H9 (cell line): ENCODE results near the gene TMEM14C. TPM values are rescaled to one million over a fixed set of nuclear protein-coding genes. Genes with fewer than 3 reads are reported as not detected.

Experiments used
- DNase-seq: peaks from one replicate; pipeline ENCODE4 v3.0.0-alpha.2; 2017
- H2AFZ ChIP-seq: one replicate; pipeline ENCODE4 v1.6.1; 2013; ENCODE audit warnings: mild to moderate bottlenecking, low read length, control low read depth, moderate library complexity
- H2AK5ac ChIP-seq: 2 replicates; pipeline ENCODE4 v1.6.1; 2013; ENCODE audit warnings: low read length, control low read depth, mixed read lengths; ENCODE audit not compliant: insufficient read length
- H2BK120ac ChIP-seq: one replicate; pipeline ENCODE4 v1.6.1; 2013; ENCODE audit warnings: low read depth, mild to moderate bottlenecking, low read length, control low read depth, inconsistent platforms; ENCODE audit not compliant: poor library complexity, severe bottlenecking
- H2BK12ac ChIP-seq: 2 replicates; pipeline ENCODE4 v1.6.1; 2013; ENCODE audit warnings: low read length, control low read depth, mixed read lengths, low read depth; ENCODE audit not compliant: insufficient read length
- H2BK15ac ChIP-seq: 2 replicates; pipeline ENCODE4 v1.6.1; 2013; ENCODE audit warnings: low read depth, low read length, control low read depth
- H2BK20ac ChIP-seq: one replicate; pipeline ENCODE4 v1.6.1; 2013; ENCODE audit warnings: low read depth, mild to moderate bottlenecking, low read length, control low read depth, inconsistent platforms; ENCODE audit not compliant: poor library complexity, severe bottlenecking
- H2BK5ac ChIP-seq: 2 replicates; pipeline ENCODE4 v1.6.1; 2013; ENCODE audit warnings: low read length, control low read depth, mixed read lengths; ENCODE audit not compliant: insufficient read length
- H3K14ac ChIP-seq: 2 replicates; pipeline ENCODE4 v1.6.1; 2013; ENCODE audit warnings: low read length, control low read depth; ENCODE audit not compliant: insufficient read depth
- H3K18ac ChIP-seq: 2 replicates; pipeline ENCODE4 v1.6.1; 2013; ENCODE audit warnings: low read depth, mild to moderate bottlenecking, mixed read lengths, low read length, control low read depth; ENCODE audit not compliant: insufficient read length
- H3K23ac ChIP-seq: 2 replicates; pipeline ENCODE4 v1.6.1; 2013; ENCODE audit warnings: low read length, control low read depth, mixed read lengths, low read depth; ENCODE audit not compliant: insufficient read length
- H3K23me2 ChIP-seq: 2 replicates; pipeline ENCODE4 v1.6.1; 2013; ENCODE audit warnings: low read depth, mild to moderate bottlenecking, mixed read lengths, low read length, control low read depth; ENCODE audit not compliant: insufficient read length, poor library complexity, severe bottlenecking
- H3K27ac ChIP-seq: 2 replicates; pipeline ENCODE4 v1.5.1; 2013; ENCODE audit warnings: low read length, control low read depth, mixed read lengths, low read depth; ENCODE audit not compliant: insufficient read length
- H3K27me3 ChIP-seq: 2 replicates; pipeline ENCODE4 v1.6.1; 2013; ENCODE audit warnings: low read length, control low read depth, inconsistent platforms; ENCODE audit not compliant: insufficient read depth
- H3K4ac ChIP-seq: 2 replicates; pipeline ENCODE4 v1.6.1; 2013; ENCODE audit warnings: low read depth, mild to moderate bottlenecking, control low read depth, inconsistent platforms, low read length, moderate library complexity
- H3K4me1 ChIP-seq: 2 replicates; pipeline ENCODE4 v1.6.1; 2013; ENCODE audit warnings: low read length, control low read depth, inconsistent platforms; ENCODE audit not compliant: insufficient read depth
- H3K4me2 ChIP-seq: 2 replicates; pipeline ENCODE4 v1.6.1; 2013; ENCODE audit warnings: low read length, control low read depth, mixed read lengths; ENCODE audit not compliant: insufficient read length, insufficient read depth
- H3K56ac ChIP-seq: 2 replicates; pipeline ENCODE4 v1.6.1; 2013; ENCODE audit warnings: low read depth, mild to moderate bottlenecking, mixed read lengths, low read length, control low read depth; ENCODE audit not compliant: insufficient read length
- H3K79me1 ChIP-seq: 2 replicates; pipeline ENCODE4 v1.6.1; 2013; ENCODE audit warnings: low read depth, mild to moderate bottlenecking, moderate library complexity, low read length, control low read depth, inconsistent platforms; ENCODE audit not compliant: insufficient read depth, poor library complexity, severe bottlenecking
- H3K79me2 ChIP-seq: 2 replicates; pipeline ENCODE4 v1.6.1; 2013; ENCODE audit warnings: low read length, control low read depth, inconsistent platforms; ENCODE audit not compliant: insufficient read depth
- H3K9ac ChIP-seq: 2 replicates; pipeline ENCODE4 v1.6.1; 2013; ENCODE audit warnings: low read length, control low read depth, mixed read lengths; ENCODE audit not compliant: insufficient read length; ENCODE audit errors: extremely low read depth
- H3K9me3 ChIP-seq: one replicate; pipeline ENCODE4 v1.6.1; 2013; ENCODE audit warnings: low read depth, low read length, inconsistent platforms; ENCODE audit not compliant: control insufficient read depth
- H3T11ph ChIP-seq: one replicate; pipeline ENCODE4 v1.6.1; 2013; ENCODE audit warnings: mild to moderate bottlenecking, low read length, control low read depth, inconsistent platforms
- H4K20me1 ChIP-seq: one replicate; pipeline ENCODE4 v1.6.1; 2013; ENCODE audit not compliant: control insufficient read depth, insufficient read length, insufficient read depth
- H4K5ac ChIP-seq: 2 replicates; pipeline ENCODE4 v1.6.1; 2013; ENCODE audit warnings: low read depth, mild to moderate bottlenecking, mixed read lengths, low read length, control low read depth; ENCODE audit not compliant: insufficient read length
- H4K8ac ChIP-seq: replicated peaks from 2 replicates; pipeline ENCODE4 v1.6.1; 2013; ENCODE audit warnings: low read length, control low read depth, mixed read lengths, low read depth; ENCODE audit not compliant: insufficient read length
- H4K91ac ChIP-seq: 2 replicates; pipeline ENCODE4 v1.6.1; 2013; ENCODE audit warnings: low read depth, mild to moderate bottlenecking, moderate library complexity, mixed read lengths, low read length, control low read depth; ENCODE audit not compliant: insufficient read length
- H3K27ac Mint-ChIP-seq, 3 experiments: 2 replicates in 2 of 3; 3 replicates in 1 of 3; pipeline ENCODE4 v1.8.0; 2020 to 2021; ENCODE audit warnings: mixed read lengths in 3 of 3, mild to moderate bottlenecking in 1 of 3, moderate library complexity in 1 of 3
- H3K27me3 Mint-ChIP-seq: 2 replicates; pipeline ENCODE4 v1.8.0; 2021; ENCODE audit warnings: low read depth, mild to moderate bottlenecking, moderate library complexity, mixed read lengths
- H3K36me3 Mint-ChIP-seq, 3 experiments: 2 replicates in 2 of 3; 3 replicates in 1 of 3; pipeline ENCODE4 v1.8.0; 2020 to 2021; ENCODE audit warnings: low read depth in 3 of 3, mixed read lengths in 3 of 3; ENCODE audit not compliant: insufficient read depth in 1 of 3
- H3K4me1 Mint-ChIP-seq, 2 experiments: 2 replicates each; pipeline ENCODE4 v1.8.0; 2020; ENCODE audit warnings: mixed read lengths in 2 of 2
- H3K4me3 Mint-ChIP-seq, 2 experiments: 2 replicates in 1 of 2; 3 replicates in 1 of 2; pipeline ENCODE4 v1.8.0; 2020 to 2021; ENCODE audit warnings: mild to moderate bottlenecking in 2 of 2, mixed read lengths in 2 of 2, moderate library complexity in 1 of 2
- H3K9me3 Mint-ChIP-seq, 2 experiments: 2 replicates in 1 of 2; 3 replicates in 1 of 2; pipeline ENCODE4 v1.8.0; 2020; ENCODE audit warnings: mild to moderate bottlenecking in 2 of 2, mixed read lengths in 2 of 2, moderate library complexity in 1 of 2
- CTCF ChIP-seq: fragments of 200-600 bp; sonication (generic); conservative IDR thresholded peaks from 3 replicates; pipeline ENCODE4 v1.8.0; 2021; ENCODE audit warnings: antibody characterized with exemption, mild to moderate bottlenecking
- WGBS: extraction: QIAGEN DNeasy Blood & Tissue Kit; methylation state at CpG from one replicate; pipeline ENCODE4 v1.1.7; 2013; ENCODE audit warnings: missing lambda C conversion rate, low lambda C conversion rate, mixed read lengths; ENCODE audit not compliant: insufficient read length; ENCODE audit errors: extremely low coverage; 5-methylcytosine and 5-hydroxymethylcytosine counted together
- total RNA-seq: library from RNA; stranded (reverse); gene quantifications from 2 replicates; pipeline ENCODE4 v1.2.1, GENCODE V29; 2021

Gene TMEM14C
- total RNA-seq, 1 experiment from 2014 or later: 94.4 TPM

GRCh38 chr6:10778230-10778629 is 55.4 kb downstream of the TMEM14C start:
- no peaks in the 10 kb centered on the region for H3K9me3 Mint-ChIP-seq
- H2BK120ac ChIP-seq: no peak overlapping the region
- DNase-seq: no peak
- no peaks in the 10 kb centered on the region for H3K79me1 ChIP-seq
- H2AK5ac ChIP-seq: no peak overlapping the region
- no peak overlapping the region for H2BK12ac ChIP-seq
- no peak overlapping the region for H4K5ac ChIP-seq
- no peaks in the 10 kb centered on the region for H3K23me2 ChIP-seq
- H3K36me3 Mint-ChIP-seq: peaks cover 7 to 38% (median 27%) of the 10 kb centered on the region in 3 experiments; a peak in 6 of 7 replicates
- no peak overlapping the region for H2AFZ ChIP-seq
- H3K18ac ChIP-seq: no peak overlapping the region
- H3K27me3 Mint-ChIP-seq: no peaks in the 10 kb centered on the region
- H3K79me2 ChIP-seq: no peaks in the 10 kb centered on the region
- no peak overlapping the region for H3K4ac ChIP-seq
- H4K8ac ChIP-seq: no peak overlapping the region
- no peaks in the 10 kb centered on the region for H3K4me1 Mint-ChIP-seq
- H3K23ac ChIP-seq: no peak overlapping the region
- no peak overlapping the region for H3K4me3 Mint-ChIP-seq
- no peak overlapping the region for H2BK5ac ChIP-seq
- no peak overlapping the region for H3K27ac Mint-ChIP-seq
- no CpG with 5 or more reads among the region's 3 CpGs for WGBS
- no peak overlapping the region for H2BK15ac ChIP-seq
- no peak for TF ChIP-seq CTCF
- H4K20me1 ChIP-seq: no peaks in the 10 kb centered on the region
- no peak overlapping the region for H3T11ph ChIP-seq
- no peak overlapping the region for H4K91ac ChIP-seq
- no peak overlapping the region for H3K27ac ChIP-seq
- H3K9ac ChIP-seq: no peak overlapping the region
- H2BK20ac ChIP-seq: no peak overlapping the region
- no peak overlapping the region for H3K56ac ChIP-seq
- no peak overlapping the region for H3K4me2 ChIP-seq
- H3K9me3 ChIP-seq: no peaks in the 10 kb centered on the region
- H3K4me1 ChIP-seq: no peaks in the 10 kb centered on the region
- no peak overlapping the region for H3K14ac ChIP-seq
- H3K27me3 ChIP-seq: no peaks in the 10 kb centered on the region
